ENCODE data around the gene SYT12. TPM values are rescaled to one million over a fixed set of nuclear protein-coding genes. Genes with fewer than 3 reads are reported as not detected.

SYT12 gene
- total and polyA plus RNA-seq, 4 donors: 0.47 to 12.1 (median 1.4) TPM

DNA sequence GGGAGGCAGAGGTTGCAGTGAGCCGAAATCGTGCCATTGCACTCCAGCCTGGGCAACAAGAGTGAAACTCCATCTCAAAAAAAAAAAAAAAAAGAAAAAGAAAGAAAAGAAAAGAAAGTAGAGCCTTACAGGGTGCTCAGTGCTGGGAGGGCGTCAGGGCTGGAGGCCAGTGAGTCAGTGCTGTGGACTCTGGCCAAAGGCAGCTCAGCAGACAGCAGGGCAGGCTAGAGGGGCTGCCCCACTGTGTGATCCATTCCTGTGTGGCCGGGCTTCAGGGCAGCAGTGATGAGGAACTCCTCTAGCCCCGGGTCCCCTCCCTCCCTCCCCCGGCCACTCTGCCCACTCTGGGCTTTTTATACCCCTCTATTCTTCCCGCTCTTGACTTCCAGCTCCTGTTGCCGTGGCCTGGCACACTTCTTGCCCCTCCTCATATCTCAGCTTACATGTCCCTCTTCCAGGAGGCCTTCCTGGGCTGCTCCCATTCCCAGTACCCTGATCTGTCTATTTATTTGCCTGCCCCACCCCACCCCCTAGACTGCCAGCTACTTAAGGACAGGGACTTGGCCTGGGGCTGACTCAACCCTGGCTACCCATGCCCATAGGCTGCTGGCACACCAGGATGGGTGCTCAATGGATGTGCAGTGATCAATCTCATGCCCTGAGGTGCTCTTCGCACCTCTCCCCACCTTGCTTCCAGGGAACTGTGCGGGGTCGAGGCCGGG, 10.1 kb downstream of the SYT12 start:
- Histone ChIP-seq H3K27me3 (ENCODE audit: control insufficient read depth in 4 of 4, insufficient read depth in 4 of 4, low read length in 3 of 4) (no peaks in the 10 kb centered on the region), H3K9me3 (ENCODE audit: control insufficient read depth in 4 of 4, low read length in 3 of 4) (no peaks in the 10 kb centered on the region), H3K4me3 (ENCODE audit: low read depth in 1 of 3, low read length in 3 of 3) (no peak overlapping the region), H3K4me1 (ENCODE audit: control insufficient read depth in 4 of 4, insufficient read depth in 4 of 4, low read length in 3 of 4) (peaks cover 0 to 10% (median 4%) of the 10 kb centered on the region in 4 donors), H3K36me3 (ENCODE audit: control insufficient read depth in 4 of 4, insufficient read depth in 3 of 4, low read depth in 1 of 4, low read length in 3 of 4) (peaks cover 0 to 2% (median 0%) of the 10 kb centered on the region in 4 donors), H3K27ac (ENCODE audit: low read depth in 1 of 2, low read length in 2 of 2) (no peak overlapping the region), H3K9ac (ENCODE audit: low read depth in 1 of 2, low read length in 2 of 2) (no peak overlapping the region)
- 90% methylated on average over 12 of the region's 12 CpGs for WGBS
- no peak for TF ChIP-seq REST (IDR thresholded peaks at IDR 0.05)
- no peak for TF ChIP-seq TAF1 (conservative IDR thresholded peaks at IDR 0.05)
- TF ChIP-seq NR2F2 (IDR thresholded peaks at IDR 0.05): no peak
- TF ChIP-seq JUND (IDR thresholded peaks at IDR 0.05): no peak
- no peak for TF ChIP-seq EGR1 (IDR thresholded peaks at IDR 0.05; ENCODE audit: low read depth in 2 of 2)
- TF ChIP-seq ZBTB33 (IDR thresholded peaks at IDR 0.05): no peak
- TF ChIP-seq, protein P1, sequence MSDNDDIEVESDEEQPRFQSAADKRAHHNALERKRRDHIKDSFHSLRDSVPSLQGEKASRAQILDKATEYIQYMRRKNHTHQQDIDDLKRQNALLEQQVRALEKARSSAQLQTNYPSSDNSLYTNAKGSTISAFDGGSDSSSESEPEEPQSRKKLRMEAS (IDR thresholded peaks at IDR 0.05): no peak
- no peak for TF ChIP-seq FOXA2 (IDR thresholded peaks at IDR 0.05)
- TF ChIP-seq HNF4G (IDR thresholded peaks at IDR 0.05): no peak
- no peak for TF ChIP-seq YY1 (IDR thresholded peaks at IDR 0.05)
- no peak for TF ChIP-seq RXRA (IDR thresholded peaks at IDR 0.05)
- DNase-seq (ENCODE audit: low spot score): peak; percentile 30

- Histone ChIP-seq H3K4me3 (ENCODE audit: low read depth in 1 of 3, low read length in 3 of 3) (no peak overlapping the region), H3K27ac (ENCODE audit: low read depth in 1 of 2, low read length in 2 of 2) (no peak overlapping the region), H3K36me3 (ENCODE audit: control insufficient read depth in 4 of 4, insufficient read depth in 3 of 4, low read depth in 1 of 4, low read length in 3 of 4) (peaks cover 0 to 2% (median 0%) of the 10 kb centered on the region in 4 donors), H3K27me3 (ENCODE audit: control insufficient read depth in 4 of 4, insufficient read depth in 4 of 4, low read length in 3 of 4) (no peaks in the 10 kb centered on the region), H3K4me1 (ENCODE audit: control insufficient read depth in 4 of 4, insufficient read depth in 4 of 4, low read length in 3 of 4) (peaks cover 0 to 3% (median under 1%) of the 10 kb centered on the region in 4 donors), H3K9me3 (ENCODE audit: control insufficient read depth in 4 of 4, low read length in 3 of 4) (no peaks in the 10 kb centered on the region), H3K9ac (ENCODE audit: low read depth in 1 of 2, low read length in 2 of 2) (no peak overlapping the region)
- 79% methylated on average over 8 of the region's 8 CpGs for WGBS
- DNase-seq (ENCODE audit: low spot score): no peak
- TF ChIP-seq HNF4A (conservative IDR thresholded peaks at IDR 0.05) (no peak), RAD21 (IDR thresholded peaks at IDR 0.05) (no peak), NR2F2 (IDR thresholded peaks at IDR 0.05) (no peak), ZBTB33 (IDR thresholded peaks at IDR 0.05) (no peak), REST (IDR thresholded peaks at IDR 0.05) (no peak)
Measured at GRCh38 chr11:67033661-67034166, 10.8 kb downstream of the SYT12 start.
